ENCODE data around the gene BCKDHA. TPM values are rescaled to one million over a fixed set of nuclear protein-coding genes. Genes with fewer than 3 reads are reported as not detected.
"Not testable (repeated sequence)": the region's sequence is repeated elsewhere in the genome, so short reads cannot be mapped to it uniquely, and the experiment has no call there.

Gene BCKDHA
- total RNA-seq, 1 donor from 2014 or later, result 49.3 TPM

DNA sequence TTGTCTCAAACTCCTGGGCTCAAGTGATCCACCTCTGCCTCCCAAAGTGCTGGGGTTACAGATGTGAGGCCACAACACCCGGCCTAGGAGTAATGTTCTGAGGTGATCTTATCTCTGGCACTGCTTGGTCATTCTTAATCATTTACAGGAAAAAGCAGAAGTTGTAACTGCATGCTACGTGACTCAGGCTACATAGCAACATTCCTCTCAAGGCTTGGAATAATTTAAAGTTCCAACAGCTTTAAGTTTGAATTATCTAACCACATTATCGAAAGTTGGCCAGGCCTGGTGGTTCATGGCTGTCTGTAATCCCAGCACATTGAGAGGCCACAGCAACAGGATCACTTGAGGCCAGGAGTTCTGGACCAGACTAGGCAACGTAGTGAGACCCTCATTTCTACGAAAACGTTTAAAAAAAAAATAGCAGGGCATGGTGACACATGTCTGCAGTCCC lies 29.7 kb upstream of the BCKDHA start:
- ATAC-seq, result no peak

DNA sequence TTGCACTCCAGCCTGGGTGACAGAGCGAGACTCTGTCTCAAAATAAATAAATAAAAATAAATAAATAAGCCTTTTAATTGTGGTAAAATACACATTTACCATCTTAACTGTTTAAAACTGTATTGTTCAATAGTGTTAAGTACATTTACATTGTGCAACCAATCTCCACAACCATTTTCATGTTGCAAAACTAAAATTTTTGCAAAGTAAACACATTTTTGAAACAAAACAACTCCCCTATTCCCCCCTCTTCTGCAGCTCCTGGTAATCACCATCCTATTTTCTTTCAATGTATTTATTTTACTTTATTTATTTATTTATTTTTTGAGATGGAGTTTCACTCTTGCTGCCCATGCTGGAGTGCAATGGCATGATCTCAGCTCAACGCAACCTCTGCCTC lies 27.8 kb upstream of the BCKDHA start:
- ATAC-seq, result no peak

DNA sequence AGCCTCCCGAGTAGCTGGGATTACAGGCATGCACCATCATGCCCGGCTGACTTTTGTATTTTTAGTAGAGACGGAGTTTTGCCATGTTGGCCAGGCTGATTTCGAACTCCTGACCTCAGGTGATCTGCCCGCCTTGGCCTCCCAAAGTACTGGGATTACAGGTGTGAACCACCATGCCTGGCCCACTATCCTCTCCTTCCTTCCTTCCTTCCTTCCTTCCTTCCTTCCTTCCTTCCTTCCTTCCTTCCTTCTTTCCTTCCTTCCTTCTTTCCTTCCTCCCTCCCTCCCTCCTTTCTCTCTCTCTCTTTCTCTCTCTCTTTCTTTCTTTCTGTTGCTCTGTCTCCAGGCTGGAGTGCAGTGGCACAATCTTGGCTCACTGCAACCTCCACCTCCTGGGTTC lies 26.5 kb upstream of the BCKDHA start:
- ATAC-seq, result not testable (repeated sequence)

- ATAC-seq, result no peak
These were observed 26.1 kb upstream of the BCKDHA start for GRCh38 chr19:41371541-41371940.

DNA sequence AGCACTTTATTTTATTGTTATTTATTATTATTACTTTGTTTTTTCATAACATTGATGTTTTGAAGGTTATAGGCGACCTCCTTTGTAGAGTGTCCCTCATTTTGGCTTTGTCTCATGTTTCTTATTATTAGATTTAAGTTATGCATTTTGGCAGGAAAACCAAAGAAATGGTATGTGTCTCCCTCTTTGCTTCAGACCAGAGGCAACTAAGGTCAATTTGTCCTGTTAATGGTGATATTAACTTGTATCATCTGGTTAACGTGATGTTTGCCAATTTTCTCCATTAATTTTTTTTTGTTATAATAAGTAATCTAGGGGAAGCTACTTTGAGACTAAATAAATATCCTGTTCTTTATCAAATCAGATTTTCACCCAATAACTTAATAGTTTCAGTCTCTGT lies 25.1 kb upstream of the BCKDHA start:
- no peak for ATAC-seq

- ATAC-seq, result no peak
These were observed 23.6 kb upstream of the BCKDHA start for GRCh38 chr19:41373993-41374392.

- peak; percentile 21 for ATAC-seq
These were observed 21.2 kb upstream of the BCKDHA start, which contains the start of gene TMEM91 for GRCh38 chr19:41376241-41376997. TSS of gene TMEM91 (plus strand) at chr19:41376533. CDS start at chr19:41378310, 1,777 bp downstream.

DNA sequence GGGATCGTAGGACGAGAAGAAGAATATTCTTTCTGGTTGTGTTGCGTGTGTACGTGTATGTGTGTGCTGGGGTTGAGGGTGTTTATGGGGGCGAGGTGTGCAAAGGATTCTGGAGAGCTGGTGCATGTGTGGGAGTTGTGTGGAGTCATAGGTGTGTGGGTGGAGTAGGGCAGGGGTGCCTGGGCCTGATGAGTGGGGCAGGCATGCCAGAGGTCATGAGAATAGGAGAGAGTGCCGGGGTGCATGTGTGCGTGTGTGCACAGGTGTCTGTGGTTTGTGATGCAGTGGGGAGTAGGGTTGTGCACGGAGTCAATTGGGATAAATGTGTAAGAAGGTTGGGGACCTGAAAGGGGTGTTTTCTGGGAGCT lies 20.6 kb upstream of the BCKDHA start:
- ATAC-seq, result peak; percentile 68

- no peak for ATAC-seq
These were observed 19.5 kb upstream of the BCKDHA start for GRCh38 chr19:41377977-41378709.

GRCh38 chr19:41381536-41381935 lies 16.1 kb upstream of the BCKDHA start:
- ATAC-seq, result not testable (repeated sequence)

GRCh38 chr19:41384351-41384750 lies 13.3 kb upstream of the BCKDHA start:
- ATAC-seq, result no peak

DNA sequence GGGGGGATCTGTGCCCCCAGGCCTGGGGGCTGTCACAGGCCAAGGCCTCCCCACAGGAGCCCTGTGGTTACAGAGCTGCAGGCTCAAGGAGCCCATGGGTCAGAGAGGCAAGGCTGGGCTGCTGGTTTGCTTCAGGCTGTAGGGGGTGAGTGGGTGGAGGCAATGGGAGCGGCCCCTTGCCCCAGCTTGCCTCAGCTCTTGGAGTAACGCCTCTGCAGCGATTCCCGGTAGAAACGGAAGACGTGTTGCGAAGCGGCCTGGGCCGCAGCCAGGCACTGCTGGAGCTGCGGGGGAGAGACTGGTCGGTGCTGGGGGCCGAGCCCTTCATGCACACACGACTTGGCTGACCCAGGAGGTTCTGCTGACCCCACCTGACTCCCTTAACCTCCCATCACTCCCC lies 11.2 kb upstream of the BCKDHA start:
- ATAC-seq, result peak; percentile 74

GRCh38 chr19:41391618-41392017 lies 6.0 kb upstream of the BCKDHA start:
- ATAC-seq, result no peak

DNA sequence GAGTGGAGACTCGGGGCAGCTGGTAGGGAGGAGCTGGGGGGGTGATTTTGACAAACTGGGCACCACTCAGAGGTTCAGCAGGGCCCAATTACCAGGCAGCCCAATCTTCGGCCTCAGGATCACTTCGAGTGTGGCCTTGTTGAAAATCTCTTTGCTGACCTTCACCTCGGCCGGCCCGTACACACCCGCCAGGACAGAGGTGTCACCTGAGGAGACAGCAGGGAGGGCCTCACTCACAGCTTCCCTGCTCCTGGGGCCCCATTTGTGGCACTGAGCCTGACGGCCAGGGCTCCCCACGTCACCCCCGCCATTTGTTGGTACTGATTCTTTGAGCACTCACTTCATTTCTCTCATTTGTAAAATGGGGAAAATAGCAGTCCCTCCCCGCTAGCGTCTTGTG lies 4.8 kb upstream of the BCKDHA start:
- no peak for ATAC-seq

DNA sequence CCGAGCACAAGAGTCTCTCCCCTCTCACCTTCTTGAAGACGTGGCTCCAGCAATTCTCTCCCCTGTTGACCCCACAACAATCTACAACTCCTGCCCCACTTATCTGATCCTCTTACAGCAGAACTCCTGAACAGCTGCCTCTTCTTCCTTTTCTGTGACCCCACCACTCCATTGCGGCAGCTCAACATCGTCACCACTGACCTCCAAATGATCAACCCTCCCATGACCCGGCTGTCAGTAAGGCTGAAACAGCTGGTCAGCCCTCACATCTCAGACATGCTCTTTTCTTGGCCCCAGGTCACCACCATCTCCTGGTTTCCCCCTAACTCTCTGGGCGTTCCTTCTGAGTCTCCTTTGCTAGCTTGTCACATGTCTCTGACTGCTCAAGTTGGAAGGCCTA lies 2.3 kb upstream of the BCKDHA start:
- ATAC-seq, result no peak

GRCh38 chr19:41398050-41398418 lies 416 bp downstream of the BCKDHA start:
- no peak for ATAC-seq

DNA sequence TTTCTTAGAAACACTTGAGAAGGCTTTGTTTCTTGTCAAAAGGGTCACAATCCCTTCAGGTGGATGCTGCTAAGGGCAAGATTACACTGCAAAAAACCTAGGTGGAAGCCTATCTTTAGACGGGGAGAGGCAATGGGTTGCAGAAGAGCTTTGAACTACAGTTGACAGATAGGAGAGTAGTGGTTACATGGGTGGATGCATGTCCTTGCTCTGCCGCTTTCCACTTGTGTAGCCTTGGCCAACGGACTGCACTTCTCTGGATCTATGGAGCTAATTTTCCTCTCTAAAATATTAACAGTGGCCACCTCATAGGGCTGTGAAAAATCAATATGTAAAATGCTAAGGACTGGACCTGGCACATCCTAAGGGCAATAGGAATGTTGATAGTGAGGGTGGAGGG lies 980 bp downstream of the BCKDHA start:
- no peak for ATAC-seq

DNA sequence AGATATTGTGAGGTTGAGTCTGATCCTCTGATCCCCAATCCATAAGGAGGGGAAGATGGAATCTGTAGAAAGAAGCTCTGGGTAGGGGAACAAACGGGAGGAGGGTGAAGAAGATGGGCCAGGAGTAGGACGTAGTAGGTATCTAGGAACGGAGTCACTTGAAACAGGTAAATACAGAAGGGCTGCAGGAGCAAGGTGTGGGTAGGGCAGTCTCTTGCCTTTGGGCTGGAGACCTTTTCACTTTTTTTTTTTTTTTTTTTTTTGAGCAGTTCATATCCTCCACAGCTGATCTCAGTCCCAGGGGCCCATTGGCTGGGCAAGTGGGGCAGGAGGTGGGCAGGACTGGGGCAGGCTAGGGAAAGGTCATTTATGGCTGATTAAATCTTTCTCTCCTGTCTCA lies 1.5 kb downstream of the BCKDHA start:
- ATAC-seq, result peak; percentile 1

GRCh38 chr19:41399525-41399924 lies 1.9 kb downstream of the BCKDHA start:
- no peak for ATAC-seq

DNA sequence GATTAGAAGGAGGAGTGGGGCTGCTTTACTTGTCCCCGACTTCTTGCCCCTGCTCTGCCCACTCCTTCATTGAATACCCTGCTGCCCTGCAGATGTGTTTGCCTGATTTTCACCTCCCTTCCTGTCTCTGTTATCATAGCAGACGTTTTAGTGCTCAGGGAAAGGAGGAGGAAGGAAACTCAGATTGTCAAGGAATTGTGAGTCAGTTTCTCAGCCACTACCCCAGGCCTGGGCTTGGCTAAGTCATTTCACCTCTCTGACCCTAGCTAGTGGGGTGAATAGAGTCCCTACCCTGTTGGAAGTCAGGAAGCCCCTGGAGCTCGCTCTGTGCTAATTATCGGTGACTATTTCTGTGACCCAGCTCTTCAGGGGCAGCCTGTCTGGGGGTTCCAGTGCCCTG lies 3.9 kb downstream of the BCKDHA start:
- ATAC-seq, result peak; percentile 2

DNA sequence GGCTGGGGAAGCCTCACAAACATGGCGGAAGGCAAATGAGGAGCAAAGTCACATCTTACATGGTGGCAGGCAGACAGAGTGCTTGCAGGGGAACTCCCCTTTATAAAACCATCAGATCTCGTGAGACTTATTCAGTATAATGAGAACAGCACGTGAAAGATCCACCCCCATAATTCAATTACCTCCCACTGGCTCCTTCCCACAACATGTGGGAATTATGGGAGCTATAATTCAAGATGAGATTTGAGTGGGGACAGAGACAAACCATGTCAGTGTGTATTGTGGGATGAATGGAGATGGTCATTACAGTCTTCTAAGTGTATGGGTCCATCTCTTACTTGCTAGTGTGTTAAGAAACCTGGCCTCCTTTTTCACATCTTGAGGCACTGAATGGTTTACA lies 4.4 kb downstream of the BCKDHA start:
- no peak for ATAC-seq

DNA sequence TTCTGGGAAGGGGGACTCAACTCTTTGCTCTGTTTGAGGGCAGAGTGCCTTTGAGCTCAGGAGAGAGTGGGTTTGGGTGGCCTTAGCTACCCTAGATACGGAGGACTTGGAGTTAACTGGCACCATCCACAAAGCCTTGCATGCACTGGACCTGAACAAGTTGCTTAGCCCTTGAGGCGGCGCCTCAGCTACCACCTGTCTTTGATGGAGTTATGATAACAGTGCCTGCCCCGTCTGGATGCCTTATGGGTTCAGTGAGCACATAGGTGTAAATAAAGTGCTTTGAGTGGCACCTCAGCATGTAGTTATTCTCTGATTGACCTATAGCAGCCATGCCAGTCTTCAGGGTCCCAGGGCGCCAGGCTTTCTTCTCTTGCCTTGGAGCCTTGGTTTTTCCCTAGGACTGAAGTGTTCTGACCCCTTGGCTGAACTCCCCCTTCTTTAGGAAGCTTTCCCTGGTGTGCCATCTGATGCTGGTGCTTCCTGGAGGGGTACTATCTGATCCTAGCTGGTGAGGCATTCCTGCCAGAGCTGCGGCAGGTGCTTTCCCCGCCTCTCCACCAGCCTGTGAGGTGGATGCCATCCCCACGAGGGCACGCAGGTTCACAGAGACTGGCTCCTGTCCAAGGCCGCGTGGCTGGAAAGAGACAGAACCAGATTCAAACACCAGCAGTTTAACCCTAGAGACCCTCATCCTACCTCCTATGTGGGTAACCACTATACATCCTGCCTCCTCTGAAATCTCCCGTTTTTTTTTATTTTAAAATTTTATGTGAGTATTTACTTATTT lies 5.8 kb downstream of the BCKDHA start:
- ATAC-seq, result no peak

DNA sequence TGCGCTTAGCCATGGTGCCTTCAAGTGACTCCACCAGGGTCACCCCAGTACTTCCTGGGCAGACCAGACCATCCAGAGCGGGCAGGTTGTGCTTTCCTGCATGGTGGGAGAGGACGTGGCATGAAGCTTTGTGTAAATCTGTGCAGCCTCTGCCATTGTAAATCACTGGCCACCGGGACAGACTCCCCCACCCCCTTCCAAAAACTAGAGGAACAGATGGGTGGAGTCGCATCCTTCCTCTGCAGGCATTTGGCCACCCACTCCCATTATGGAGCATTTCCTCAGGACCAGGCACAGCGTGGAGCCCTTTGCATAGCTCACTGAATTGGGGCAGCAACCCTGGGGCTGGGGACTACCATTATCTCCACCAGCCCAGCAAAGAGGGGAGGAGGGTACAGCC lies 8.2 kb downstream of the BCKDHA start:
- ATAC-seq, result peak; percentile 24
